Activated CD8-positive, alpha-beta T cell treated with anti-CD3 and anti-CD28 coated beads for 36 hours (primary cell): Measurements from ENCODE around the gene SYTL5. TPM values are rescaled to one million over a fixed set of nuclear protein-coding genes. Genes with fewer than 3 reads are reported as not detected.

Source experiments
- ATAC-seq: fragments of 200-7000 bp; cut with Tn5 transposase; one replicate; pipeline ENCODE4 v1.10.0; 2021; ENCODE audit warnings: mild to moderate bottlenecking, moderate library complexity
- CTCF ChIA-PET: fragments of 350-600 bp; sonication (Branson Sonifier 250); formaldehyde crosslinking; loops from one replicate; lab custom pipeline; 2021; ENCODE audit warnings: antibody characterized with exemption; lab: Charles Lee
- POLR2A ChIA-PET: fragments of 350-600 bp; sonication (Branson Sonifier 250); formaldehyde crosslinking; loops from one replicate; lab custom pipeline; 2021; ENCODE audit warnings: antibody characterized with exemption; lab: Charles Lee
- DNase-seq: peaks from one replicate; pipeline ENCODE4 v3.0.0-alpha.2; 2020
- H3K27ac Mint-ChIP-seq: one replicate; pipeline ENCODE4 v1.8.0; 2021; ENCODE audit warnings: mild to moderate bottlenecking, mixed read lengths
- H3K27me3 Mint-ChIP-seq: one replicate; pipeline ENCODE4 v1.8.0; 2021; ENCODE audit warnings: mixed read lengths
- H3K36me3 Mint-ChIP-seq: one replicate; pipeline ENCODE4 v1.8.0; 2021; ENCODE audit warnings: low read depth, mixed read lengths
- H3K4me1 Mint-ChIP-seq: one replicate; pipeline ENCODE4 v1.8.0; 2021; ENCODE audit warnings: low read depth, mixed read lengths
- H3K4me3 Mint-ChIP-seq: one replicate; pipeline ENCODE4 v1.8.0; 2021; ENCODE audit warnings: mild to moderate bottlenecking, moderate library complexity, mixed read lengths
- H3K9me3 Mint-ChIP-seq: one replicate; pipeline ENCODE4 v1.8.0; 2021; ENCODE audit warnings: mixed read lengths
- intact Hi-C: fragments of 100-400 bp; cut with micrococcal nuclease; formaldehyde crosslinking; loops from one replicate; pipeline ENCODE4 v1.10.0; 2022
- total RNA-seq, 2 experiments: library from RNA; stranded (reverse); gene quantifications; one replicate each; pipeline ENCODE4 v1.2.3, GENCODE V29; 2021
- TF ChIP-seq, protein P1 (sequence below): fragments of 200-600 bp; IDR thresholded peaks from one replicate; pipeline ENCODE4 v1.8.0; 2022; ENCODE audit warnings: antibody characterized with exemption, mild to moderate bottlenecking

SYTL5 gene
- total RNA-seq, 2 experiments from 2014 or later, result not detected

DNA sequence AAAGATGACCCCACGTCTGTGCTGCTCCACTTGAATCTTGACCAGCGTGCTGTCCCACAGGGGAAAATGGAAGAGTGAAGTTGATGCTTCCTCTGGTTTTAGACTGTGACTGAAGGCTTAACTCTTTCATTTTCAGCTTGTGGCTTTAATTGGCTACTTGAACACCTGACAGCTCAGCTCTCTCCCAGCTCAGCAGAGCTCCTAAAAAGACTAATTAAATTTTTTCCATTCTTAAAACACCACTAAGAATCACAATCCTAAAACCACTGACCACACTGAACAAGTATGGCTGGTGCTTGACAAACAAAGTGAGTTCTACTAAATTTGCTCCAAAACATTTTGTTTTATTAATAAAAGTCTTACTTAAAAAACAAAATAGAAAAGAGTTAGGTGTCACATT, 142.7 kb downstream of the SYTL5 start:
- no peaks in the 10 kb centered on the region for H3K4me1 Mint-ChIP-seq
- TF ChIP-seq, protein P1, sequence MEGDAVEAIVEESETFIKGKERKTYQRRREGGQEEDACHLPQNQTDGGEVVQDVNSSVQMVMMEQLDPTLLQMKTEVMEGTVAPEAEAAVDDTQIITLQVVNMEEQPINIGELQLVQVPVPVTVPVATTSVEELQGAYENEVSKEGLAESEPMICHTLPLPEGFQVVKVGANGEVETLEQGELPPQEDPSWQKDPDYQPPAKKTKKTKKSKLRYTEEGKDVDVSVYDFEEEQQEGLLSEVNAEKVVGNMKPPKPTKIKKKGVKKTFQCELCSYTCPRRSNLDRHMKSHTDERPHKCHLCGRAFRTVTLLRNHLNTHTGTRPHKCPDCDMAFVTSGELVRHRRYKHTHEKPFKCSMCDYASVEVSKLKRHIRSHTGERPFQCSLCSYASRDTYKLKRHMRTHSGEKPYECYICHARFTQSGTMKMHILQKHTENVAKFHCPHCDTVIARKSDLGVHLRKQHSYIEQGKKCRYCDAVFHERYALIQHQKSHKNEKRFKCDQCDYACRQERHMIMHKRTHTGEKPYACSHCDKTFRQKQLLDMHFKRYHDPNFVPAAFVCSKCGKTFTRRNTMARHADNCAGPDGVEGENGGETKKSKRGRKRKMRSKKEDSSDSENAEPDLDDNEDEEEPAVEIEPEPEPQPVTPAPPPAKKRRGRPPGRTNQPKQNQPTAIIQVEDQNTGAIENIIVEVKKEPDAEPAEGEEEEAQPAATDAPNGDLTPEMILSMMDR, result no peak
- no peak overlapping the region for H3K4me3 Mint-ChIP-seq
- no peaks in the 10 kb centered on the region for H3K9me3 Mint-ChIP-seq
- ATAC-seq (no peak), DNase-seq (no peak)
- ChIA-PET POLR2A (no interaction called here), CTCF (no interaction called here)
- no peaks in the 10 kb centered on the region for H3K36me3 Mint-ChIP-seq
- intact Hi-C loops, result no loop called here
- H3K27ac Mint-ChIP-seq, result no peak overlapping the region
- peaks cover 4% of the 10 kb centered on the region for H3K27me3 Mint-ChIP-seq

DNA sequence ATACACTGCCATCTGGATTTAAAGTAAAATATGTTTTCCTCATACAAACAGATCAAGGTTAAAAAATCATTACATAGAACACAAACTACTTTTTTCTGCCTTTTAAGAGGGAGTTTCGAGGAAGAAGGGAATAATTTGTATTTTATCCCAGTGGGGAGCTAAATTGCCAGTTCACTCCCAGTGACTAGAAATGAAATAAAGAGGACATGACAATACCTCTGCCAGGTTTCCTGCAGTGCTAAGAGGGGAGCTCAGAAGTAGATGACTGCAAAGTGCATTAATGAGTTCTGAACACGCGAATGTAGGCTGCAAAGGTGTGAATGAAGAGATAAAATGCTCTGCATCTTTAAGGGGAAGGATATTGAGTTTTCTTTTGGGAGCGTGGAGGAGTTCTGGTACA, 144.6 kb downstream of the SYTL5 start:
- H3K27ac Mint-ChIP-seq, result no peak overlapping the region
- intact Hi-C loops, result no loop called here
- POLR2A ChIA-PET, result no interaction called here
- no peaks in the 10 kb centered on the region for H3K9me3 Mint-ChIP-seq
- no peaks in the 10 kb centered on the region for H3K4me1 Mint-ChIP-seq
- CTCF ChIA-PET, result no interaction called here
- H3K36me3 Mint-ChIP-seq, result no peaks in the 10 kb centered on the region
- no peak overlapping the region for H3K4me3 Mint-ChIP-seq
- ATAC-seq (no peak), DNase-seq (no peak)
- peaks cover 1% of the 10 kb centered on the region for H3K27me3 Mint-ChIP-seq
- TF ChIP-seq, protein P1, result no peak

DNA sequence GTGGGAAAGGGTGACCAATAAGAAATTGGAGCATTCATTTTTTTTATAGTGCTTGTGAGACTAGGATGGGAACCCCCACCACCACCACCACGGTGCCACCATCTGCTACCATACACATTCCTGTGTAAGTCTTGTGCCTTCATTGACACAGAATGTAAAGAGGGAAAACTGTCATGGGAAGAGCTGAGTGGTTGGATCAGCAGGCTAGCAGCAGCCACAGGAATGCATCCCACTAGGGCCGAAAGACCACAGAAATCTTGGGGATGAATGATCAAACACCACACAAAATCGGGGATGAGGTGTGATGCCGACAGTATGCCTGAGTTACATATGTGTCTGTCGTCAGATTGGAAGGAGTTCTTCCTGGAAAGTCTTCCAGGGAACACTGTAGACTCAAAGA, 145.1 kb downstream of the SYTL5 start:
- TF ChIP-seq, protein P1, result no peak
- no peak for DNase-seq
- ATAC-seq, result no peak
- H3K36me3 Mint-ChIP-seq, result no peaks in the 10 kb centered on the region
- POLR2A ChIA-PET, result no interaction called here
- no peak overlapping the region for H3K27ac Mint-ChIP-seq
- no peaks in the 10 kb centered on the region for H3K4me1 Mint-ChIP-seq
- peaks cover 1% of the 10 kb centered on the region for H3K27me3 Mint-ChIP-seq
- H3K9me3 Mint-ChIP-seq, result no peaks in the 10 kb centered on the region
- intact Hi-C loops, result no loop called here
- H3K4me3 Mint-ChIP-seq, result no peak overlapping the region
- CTCF ChIA-PET, result no interaction called here

DNA sequence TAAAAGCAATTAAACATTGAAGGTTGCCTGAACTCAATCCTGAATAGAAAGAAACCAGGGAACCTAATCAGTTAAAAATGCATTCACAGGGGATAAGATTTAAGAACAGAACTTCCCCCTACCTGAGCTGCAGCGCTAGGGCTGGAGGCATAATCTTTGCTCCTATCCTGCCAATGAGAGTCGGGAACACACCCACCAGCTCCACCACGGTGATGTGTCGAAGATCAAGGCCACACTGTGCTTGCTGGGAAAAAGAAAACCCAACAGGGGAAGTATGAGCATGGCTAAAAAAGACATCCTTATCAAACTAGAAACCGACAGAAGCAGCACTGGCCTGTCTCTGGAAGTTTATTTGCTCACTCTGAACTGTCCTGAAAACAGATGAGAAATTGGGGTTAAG, 148.0 kb downstream of the SYTL5 start:
- H3K27me3 Mint-ChIP-seq, result peaks cover 1% of the 10 kb centered on the region
- POLR2A ChIA-PET, result no interaction called here
- H3K4me1 Mint-ChIP-seq, result no peaks in the 10 kb centered on the region
- intact Hi-C loops, result no loop called here
- ATAC-seq (no peak), DNase-seq (no peak)
- H3K36me3 Mint-ChIP-seq, result no peaks in the 10 kb centered on the region
- TF ChIP-seq, protein P1, result no peak
- H3K27ac Mint-ChIP-seq, result no peak overlapping the region
- H3K9me3 Mint-ChIP-seq, result no peaks in the 10 kb centered on the region
- CTCF ChIA-PET, result no interaction called here
- H3K4me3 Mint-ChIP-seq, result no peak overlapping the region

DNA sequence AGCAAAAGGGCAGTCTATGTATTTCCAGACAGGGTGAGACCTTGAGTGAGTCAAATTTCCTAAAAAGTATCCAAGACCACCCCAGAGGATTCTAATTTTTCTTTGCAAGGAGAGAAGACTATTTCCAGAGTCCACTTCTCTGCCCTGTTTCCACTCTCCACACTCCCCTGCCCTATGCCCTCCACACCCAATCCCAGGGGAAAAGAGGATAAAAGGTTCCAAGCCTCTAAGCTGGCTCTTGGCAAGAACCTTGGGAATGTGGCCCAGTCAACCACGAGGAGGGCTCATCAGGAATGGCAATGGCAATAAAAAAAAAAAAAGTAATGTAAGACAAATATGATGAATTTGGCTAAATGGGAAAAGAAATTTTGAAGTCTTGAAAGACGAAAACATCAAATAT, 148.5 kb downstream of the SYTL5 start:
- Mint-ChIP-seq H3K27me3 (peaks cover 1% of the 10 kb centered on the region), H3K27ac (no peak overlapping the region), H3K36me3 (no peaks in the 10 kb centered on the region), H3K4me3 (no peak overlapping the region), H3K9me3 (no peaks in the 10 kb centered on the region), H3K4me1 (no peaks in the 10 kb centered on the region)
- no peak for DNase-seq
- TF ChIP-seq, protein P1, result no peak
- no peak for ATAC-seq
- POLR2A ChIA-PET, result no interaction called here
- intact Hi-C loops, result no loop called here
- CTCF ChIA-PET, result no interaction called here
